ENCODE results near the gene RSPH1.

GRCh38 chr21:42471716-42472330, 24.2 kb downstream of the RSPH1 start:
- TF ChIP-seq YY1 (IDR thresholded peaks at IDR 0.05; ENCODE audit: insufficient read depth, insufficient read length) (no peak), SUZ12 (IDR thresholded peaks at IDR 0.05; ENCODE audit: extremely low read depth, insufficient read depth, insufficient read length) (no peak), ZNF274 (IDR thresholded peaks at IDR 0.05; ENCODE audit: low read depth, low read length) (no peak)

Measured in NT2/D1 (cell line).